Panc1 (cell line): ENCODE measurements around the gene LRRC37B. TPM values are rescaled to one million over a fixed set of nuclear protein-coding genes. Genes with fewer than 3 reads are reported as not detected.
"Not testable (repeated sequence)": the region's sequence is repeated elsewhere in the genome, so short reads cannot be mapped to it uniquely, and the experiment has no call there.

Experiments
- ATAC-seq: fragments of 200-7000 bp; cut with Tn5 transposase; 2 replicates; pipeline ENCODE4 v1.9.1; 2020; ENCODE audit warnings: mild to moderate bottlenecking, moderate library complexity
- BruUV-seq: library from RNA; stranded (reverse); fragments of 400-500 nt; replicated peaks from 2 replicates; lab custom pipeline; 2021; lab: Mats Ljungman, UMichigan
- CTCF ChIA-PET: fragments of 300-600 bp; sonication (Branson Sonifier 250); formaldehyde crosslinking; loops from one replicate; lab custom pipeline; 2022; ENCODE audit warnings: antibody characterized with exemption; lab: Charles Lee
- POLR2A ChIA-PET: fragments of 300-600 bp; sonication (Branson Sonifier 250); formaldehyde crosslinking; loops from one replicate; lab custom pipeline; 2022; ENCODE audit warnings: antibody characterized with exemption; lab: Charles Lee
- DNase-seq: peaks from one replicate; pipeline ENCODE4 v3.0.0-alpha.2; 2010; ENCODE audit warnings: low read depth, low spot score
- H3K27ac ChIP-seq: 2 replicates; pipeline ENCODE4 v1.5.1; 2011; ENCODE audit warnings: mild to moderate bottlenecking, low read length, inconsistent platforms
- H3K27me3 ChIP-seq: fragments of 200-500 bp; sonication (Bioruptor generic); 2 replicates; pipeline ENCODE4 v1.6.0; 2014; ENCODE audit warnings: low read length, inconsistent platforms; ENCODE audit not compliant: control insufficient read depth, insufficient read depth
- H3K36me3 ChIP-seq: fragments of 200-500 bp; sonication (Bioruptor generic); 2 replicates; pipeline ENCODE4 v1.5.1; 2014; ENCODE audit warnings: inconsistent platforms, mild to moderate bottlenecking, low read length, moderate library complexity; ENCODE audit not compliant: control insufficient read depth, insufficient read depth
- H3K4me1 ChIP-seq: 2 replicates; pipeline ENCODE4 v1.5.1; 2011; ENCODE audit warnings: inconsistent platforms, mild to moderate bottlenecking, low read length, moderate library complexity; ENCODE audit not compliant: control insufficient read depth, insufficient read depth
- H3K4me3 ChIP-seq, 2 experiments: 2 replicates each; pipeline ENCODE4 v1.5.1; 2011 to 2012; ENCODE audit warnings: low read depth in 2 of 2, low read length in 2 of 2, mild to moderate bottlenecking in 2 of 2, inconsistent platforms in 1 of 2, moderate library complexity in 1 of 2
- H3K9me3 ChIP-seq: fragments of 200-500 bp; sonication (Bioruptor generic); 2 replicates; pipeline ENCODE4 v1.5.1; 2014; ENCODE audit warnings: low read depth, mild to moderate bottlenecking, inconsistent platforms, low read length, moderate library complexity; ENCODE audit not compliant: control insufficient read depth, insufficient read depth
- POLR2AphosphoS5 ChIP-seq: IDR thresholded peaks from 2 replicates; pipeline ENCODE4 v1.6.1; 2012; ENCODE audit warnings: mild to moderate bottlenecking, low read depth, low read length, moderate library complexity
- SIN3A ChIP-seq: IDR thresholded peaks from 2 replicates; pipeline ENCODE4 v1.6.1; 2012; ENCODE audit warnings: low read depth, mild to moderate bottlenecking, low read length, moderate library complexity, borderline replicate concordance; ENCODE audit not compliant: insufficient read depth
- TCF7L2 ChIP-seq: IDR thresholded peaks from 2 replicates; pipeline ENCODE4 v1.6.1; 2011; ENCODE audit warnings: mild to moderate bottlenecking, low read depth, low read length, inconsistent platforms
- in situ Hi-C: cut with HindIII; loops from 2 replicates; pipeline ENCODE4 v1.10.0; 2016; ENCODE audit warnings: low sequenced_read_pairs, low pct_unique_long_range_greater_than_20kb
- intact Hi-C: fragments of 100-400 bp; cut with micrococcal nuclease; formaldehyde crosslinking; loops from one replicate; pipeline ENCODE4 v1.10.0; 2022; ENCODE audit not compliant: unreplicated experiment
- total RNA-seq: library from RNA; stranded (reverse); gene quantifications from one replicate; pipeline ENCODE4 v1.2.1, GENCODE V29; 2021; ENCODE audit not compliant: unreplicated experiment
- TF ChIP-seq, protein P1 (sequence below): fragments of 450-650 bp; IDR thresholded peaks from 2 replicates; pipeline ENCODE4 v1.5.1; 2017; ENCODE audit warnings: mild to moderate bottlenecking
- TF ChIP-seq, protein P2 (sequence below), 2 experiments: IDR thresholded peaks; 2 replicates each; pipeline ENCODE4 v1.6.1; 2011 to 2012; ENCODE audit warnings: low read depth in 2 of 2, control low read depth in 1 of 2, low read length in 1 of 2, mild to moderate bottlenecking in 1 of 2, moderate library complexity in 1 of 2; ENCODE audit not compliant: insufficient read depth in 1 of 2

The LRRC37B gene
- total RNA-seq, 1 experiment from 2014 or later: 24.9 TPM

DNA sequence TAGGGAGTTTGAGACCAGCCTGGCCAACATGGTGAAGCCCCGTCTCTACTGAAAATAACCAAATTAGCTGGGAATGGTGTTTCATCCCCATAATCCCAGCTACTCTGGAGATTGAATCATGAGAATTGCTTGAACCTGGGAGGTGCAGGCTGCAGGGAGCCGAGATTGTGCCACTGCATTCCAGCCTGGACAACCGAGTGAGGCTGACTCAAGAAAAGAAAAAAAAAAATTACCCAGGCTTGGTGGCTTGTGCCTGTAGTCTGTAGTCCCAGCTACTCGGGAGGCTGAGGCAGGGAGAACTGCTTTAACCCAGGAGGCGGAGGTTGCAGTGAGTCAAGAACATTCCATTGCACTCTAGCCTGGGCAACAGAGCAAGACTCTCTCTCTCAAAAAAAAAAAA lies 36.8 kb upstream of the LRRC37B start:
- H3K27me3 ChIP-seq, H3K4me3 ChIP-seq, in situ Hi-C loops, DNase-seq, CTCF ChIA-PET, intact Hi-C loops, H3K9me3 ChIP-seq, ATAC-seq, POLR2A ChIA-PET, H3K27ac ChIP-seq, H3K36me3 ChIP-seq, H3K4me1 ChIP-seq, BruUV-seq: not testable (repeated sequence)

DNA sequence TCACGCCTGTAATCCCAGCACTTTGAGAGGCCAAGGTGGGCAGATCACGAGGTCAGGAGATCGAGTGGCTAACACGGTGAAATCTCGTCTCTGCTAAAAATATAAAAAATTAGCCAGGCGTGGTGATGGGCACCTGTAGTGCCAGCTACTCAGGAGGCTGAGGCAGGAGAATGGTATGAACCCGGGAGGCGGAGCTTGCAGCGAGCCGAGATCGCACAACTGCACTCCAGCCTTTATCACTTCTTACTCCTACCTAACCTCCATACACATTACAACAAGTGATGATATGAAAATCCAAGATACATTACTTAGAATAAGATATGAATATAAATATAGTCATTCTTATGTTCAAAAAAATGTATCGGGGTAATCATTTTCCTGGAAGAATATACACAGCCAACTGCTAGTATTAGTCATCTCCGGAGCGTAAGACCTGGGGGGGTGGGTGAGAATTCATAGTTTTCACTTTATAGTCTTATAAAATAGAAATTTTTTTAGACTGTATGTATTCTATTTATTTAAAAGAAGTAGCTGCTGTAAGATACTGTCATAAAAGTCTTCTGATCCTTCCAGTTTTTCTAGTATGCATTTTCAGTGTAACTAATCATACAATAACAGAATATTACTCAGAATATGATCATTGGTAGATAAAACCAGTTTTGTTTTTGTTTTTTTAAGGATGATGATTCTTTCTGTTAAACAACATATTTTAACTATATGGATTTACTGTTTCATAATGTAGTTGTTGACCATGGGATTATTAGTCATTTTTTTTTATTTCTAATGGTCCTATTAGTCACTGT lies 32.7 kb upstream of the LRRC37B start:
- intact Hi-C loops, H3K27ac ChIP-seq, ATAC-seq, H3K4me1 ChIP-seq, in situ Hi-C loops, H3K4me3 ChIP-seq, DNase-seq, H3K27me3 ChIP-seq, H3K9me3 ChIP-seq, CTCF ChIA-PET, BruUV-seq: not testable (repeated sequence)
- POLR2A ChIA-PET: interaction anchor here (0.6 kb wide), 1 partner anchor 108 kb away, joined by 9 read pairs; no protein-coding TSS in a partner anchor
- H3K36me3 ChIP-seq: peaks cover 23% of the 10 kb centered on the region

DNA sequence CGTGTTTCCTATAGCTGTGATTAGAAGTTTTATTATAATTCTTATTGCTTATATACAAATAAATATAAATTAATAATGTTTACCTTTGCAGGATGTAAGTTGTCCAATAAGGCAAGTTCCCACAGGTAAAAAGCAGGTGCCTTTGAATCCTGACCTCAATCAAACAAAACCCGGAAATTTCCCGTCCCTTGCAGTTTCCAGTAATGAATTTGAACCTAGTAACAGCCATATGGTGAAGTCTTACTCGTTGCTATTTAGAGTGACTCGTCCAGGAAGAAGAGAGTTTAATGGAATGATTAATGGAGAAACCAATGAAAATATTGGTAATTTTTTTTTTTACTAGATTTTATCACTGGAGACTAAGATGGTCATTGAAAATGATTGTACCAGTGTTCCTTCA lies 31.8 kb upstream of the LRRC37B start:
- peaks cover 27% of the 10 kb centered on the region for H3K36me3 ChIP-seq
- H3K9me3 ChIP-seq, H3K27me3 ChIP-seq, CTCF ChIA-PET, intact Hi-C loops, H3K27ac ChIP-seq, H3K4me3 ChIP-seq, in situ Hi-C loops, ATAC-seq, H3K4me1 ChIP-seq, BruUV-seq, POLR2A ChIA-PET, DNase-seq: not testable (repeated sequence)

DNA sequence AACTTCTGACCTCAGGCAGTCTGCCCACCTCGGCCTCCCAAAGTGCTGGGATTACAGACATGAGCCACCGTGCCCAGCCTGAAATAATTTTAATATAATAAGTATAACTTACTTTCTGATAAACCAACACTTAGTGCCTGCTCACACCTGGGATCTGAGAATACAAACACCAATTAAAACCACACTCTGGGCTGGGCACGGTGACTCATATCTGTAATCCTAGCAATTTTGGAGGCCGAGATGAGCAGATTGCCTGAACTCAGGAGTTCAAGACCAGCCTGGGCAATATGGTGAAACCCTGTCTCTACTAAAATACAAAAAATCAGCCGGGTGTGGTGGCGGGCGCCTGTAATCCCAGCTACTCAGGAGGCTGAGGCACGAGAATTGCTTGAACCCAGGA lies 15.4 kb upstream of the LRRC37B start:
- H3K27ac ChIP-seq, BruUV-seq, H3K27me3 ChIP-seq, CTCF ChIA-PET, H3K4me1 ChIP-seq, H3K4me3 ChIP-seq, in situ Hi-C loops, DNase-seq, POLR2A ChIA-PET, intact Hi-C loops, ATAC-seq, H3K9me3 ChIP-seq: not testable (repeated sequence)
- H3K36me3 ChIP-seq: peaks cover 39% of the 10 kb centered on the region

DNA sequence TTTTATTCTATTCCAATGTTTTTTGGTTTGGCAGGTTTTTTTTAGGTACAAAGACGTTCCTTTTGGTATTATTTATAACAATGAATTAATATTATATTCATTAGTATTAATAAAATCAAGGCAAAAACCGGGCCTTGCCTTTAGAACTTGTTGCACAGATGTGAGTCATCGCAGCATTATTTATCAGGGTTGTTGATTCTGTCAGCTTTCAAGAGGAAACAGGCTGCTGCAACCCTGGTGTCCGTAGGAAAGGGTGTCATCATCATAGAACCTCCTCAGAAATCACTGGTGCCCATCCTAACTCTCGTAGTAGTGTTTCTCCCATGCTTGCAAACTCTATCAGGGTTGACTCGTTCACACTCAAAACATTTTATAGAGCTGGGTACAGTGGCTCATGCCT lies 10.2 kb upstream of the LRRC37B start:
- Histone ChIP-seq H3K36me3 (peaks cover 67% of the 10 kb centered on the region), H3K27ac (no peak overlapping the region), H3K27me3 (no peaks in the 10 kb centered on the region), H3K4me1 (no peaks in the 10 kb centered on the region), H3K4me3 (no peak overlapping the region), H3K9me3 (no peaks in the 10 kb centered on the region)
- DNase-seq (no peak), ATAC-seq (no peak)
- POLR2A ChIA-PET: interaction anchor here (0.5 kb wide), 1 partner anchor 55 kb away, joined by 4 read pairs; no protein-coding TSS in a partner anchor
- BruUV-seq: no TSS peak
- TF ChIP-seq POLR2AphosphoS5 (no peak), TCF7L2 (no peak), SIN3A (no peak)
- TF ChIP-seq, protein P1, sequence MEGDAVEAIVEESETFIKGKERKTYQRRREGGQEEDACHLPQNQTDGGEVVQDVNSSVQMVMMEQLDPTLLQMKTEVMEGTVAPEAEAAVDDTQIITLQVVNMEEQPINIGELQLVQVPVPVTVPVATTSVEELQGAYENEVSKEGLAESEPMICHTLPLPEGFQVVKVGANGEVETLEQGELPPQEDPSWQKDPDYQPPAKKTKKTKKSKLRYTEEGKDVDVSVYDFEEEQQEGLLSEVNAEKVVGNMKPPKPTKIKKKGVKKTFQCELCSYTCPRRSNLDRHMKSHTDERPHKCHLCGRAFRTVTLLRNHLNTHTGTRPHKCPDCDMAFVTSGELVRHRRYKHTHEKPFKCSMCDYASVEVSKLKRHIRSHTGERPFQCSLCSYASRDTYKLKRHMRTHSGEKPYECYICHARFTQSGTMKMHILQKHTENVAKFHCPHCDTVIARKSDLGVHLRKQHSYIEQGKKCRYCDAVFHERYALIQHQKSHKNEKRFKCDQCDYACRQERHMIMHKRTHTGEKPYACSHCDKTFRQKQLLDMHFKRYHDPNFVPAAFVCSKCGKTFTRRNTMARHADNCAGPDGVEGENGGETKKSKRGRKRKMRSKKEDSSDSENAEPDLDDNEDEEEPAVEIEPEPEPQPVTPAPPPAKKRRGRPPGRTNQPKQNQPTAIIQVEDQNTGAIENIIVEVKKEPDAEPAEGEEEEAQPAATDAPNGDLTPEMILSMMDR: no peak
- TF ChIP-seq, protein P2, sequence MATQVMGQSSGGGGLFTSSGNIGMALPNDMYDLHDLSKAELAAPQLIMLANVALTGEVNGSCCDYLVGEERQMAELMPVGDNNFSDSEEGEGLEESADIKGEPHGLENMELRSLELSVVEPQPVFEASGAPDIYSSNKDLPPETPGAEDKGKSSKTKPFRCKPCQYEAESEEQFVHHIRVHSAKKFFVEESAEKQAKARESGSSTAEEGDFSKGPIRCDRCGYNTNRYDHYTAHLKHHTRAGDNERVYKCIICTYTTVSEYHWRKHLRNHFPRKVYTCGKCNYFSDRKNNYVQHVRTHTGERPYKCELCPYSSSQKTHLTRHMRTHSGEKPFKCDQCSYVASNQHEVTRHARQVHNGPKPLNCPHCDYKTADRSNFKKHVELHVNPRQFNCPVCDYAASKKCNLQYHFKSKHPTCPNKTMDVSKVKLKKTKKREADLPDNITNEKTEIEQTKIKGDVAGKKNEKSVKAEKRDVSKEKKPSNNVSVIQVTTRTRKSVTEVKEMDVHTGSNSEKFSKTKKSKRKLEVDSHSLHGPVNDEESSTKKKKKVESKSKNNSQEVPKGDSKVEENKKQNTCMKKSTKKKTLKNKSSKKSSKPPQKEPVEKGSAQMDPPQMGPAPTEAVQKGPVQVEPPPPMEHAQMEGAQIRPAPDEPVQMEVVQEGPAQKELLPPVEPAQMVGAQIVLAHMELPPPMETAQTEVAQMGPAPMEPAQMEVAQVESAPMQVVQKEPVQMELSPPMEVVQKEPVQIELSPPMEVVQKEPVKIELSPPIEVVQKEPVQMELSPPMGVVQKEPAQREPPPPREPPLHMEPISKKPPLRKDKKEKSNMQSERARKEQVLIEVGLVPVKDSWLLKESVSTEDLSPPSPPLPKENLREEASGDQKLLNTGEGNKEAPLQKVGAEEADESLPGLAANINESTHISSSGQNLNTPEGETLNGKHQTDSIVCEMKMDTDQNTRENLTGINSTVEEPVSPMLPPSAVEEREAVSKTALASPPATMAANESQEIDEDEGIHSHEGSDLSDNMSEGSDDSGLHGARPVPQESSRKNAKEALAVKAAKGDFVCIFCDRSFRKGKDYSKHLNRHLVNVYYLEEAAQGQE (IDR thresholded peaks at IDR 0.05; ENCODE audit: insufficient read depth in 1 of 2, low read depth in 2 of 2, low read length in 1 of 2): no peak
- in situ Hi-C loops (no loop called here), intact Hi-C loops (no loop called here)
- CTCF ChIA-PET: no interaction called here
